Stimulated activated naive B cell treated with anti-CD40 and anti-IgM and Interleukin-4, amounts not matched to agents 10 μg/mL and 1 μg/mL and 100 μg/mL, for 72 hours (primary cell): ENCODE measurements around the gene CHD3.

Source experiments
- ATAC-seq, 2 donors: fragments of 150-1000 bp; cut with Tn5 transposase; replicated peaks; 2 replicates each; pipeline ENCODE4 v1.10.0; 2021; ENCODE audit warnings: moderate library complexity in 1 of 2
- DNase-seq: peaks from one replicate; pipeline ENCODE4 v3.0.0; 2021
- H3K27ac Mint-ChIP-seq: one replicate; pipeline ENCODE4 v1.8.0; 2022; ENCODE audit warnings: mild to moderate bottlenecking, mixed read lengths
- H3K27me3 Mint-ChIP-seq, 2 donors: one replicate each; pipeline ENCODE4 v1.8.0; 2022; ENCODE audit warnings: mixed read lengths in 2 of 2
- H3K36me3 Mint-ChIP-seq, 2 donors: one replicate each; pipeline ENCODE4 v1.8.0; 2022; ENCODE audit warnings: mixed read lengths in 2 of 2, mild to moderate bottlenecking in 1 of 2
- H3K4me1 Mint-ChIP-seq, 2 donors: one replicate each; pipeline ENCODE4 v1.8.0; 2022; ENCODE audit warnings: mixed read lengths in 2 of 2, mild to moderate bottlenecking in 1 of 2
- H3K4me3 Mint-ChIP-seq, 2 donors: one replicate each; pipeline ENCODE4 v1.8.0; 2022; ENCODE audit warnings: mild to moderate bottlenecking in 2 of 2, mixed read lengths in 2 of 2, moderate library complexity in 1 of 2
- H3K9me3 Mint-ChIP-seq, 2 donors: one replicate each; pipeline ENCODE4 v1.8.0; 2022; ENCODE audit warnings: mixed read lengths in 2 of 2, mild to moderate bottlenecking in 1 of 2

The CHD3 gene

GRCh38 chr17:7915179-7915610, 26.6 kb downstream of the CHD3 start:
- Mint-ChIP-seq H3K9me3 (no peaks in the 10 kb centered on the region), H3K27me3 (no peaks in the 10 kb centered on the region), H3K4me3 (peak overlapping the region; percentile 92 to 94), H3K27ac (peak overlapping the region; percentile 93), H3K36me3 (peaks cover 10 to 16% of the 10 kb centered on the region in 2 donors), H3K4me1 (peaks cover 18 to 24% of the 10 kb centered on the region in 2 donors)
- ATAC-seq = peak; percentile 42 to 50
- no peak for DNase-seq

- DNase-seq = peak; percentile 80
- Mint-ChIP-seq H3K9me3 (no peaks in the 10 kb centered on the region), H3K36me3 (peaks cover 4 to 9% of the 10 kb centered on the region in 2 donors), H3K27ac (peak within 1 kb of the TSS; percentile 93), H3K4me3 (peak within 1 kb of the TSS; percentile 92 to 94), H3K4me1 (peaks cover 18 to 24% of the 10 kb centered on the region in 2 donors), H3K27me3 (no peaks in the 10 kb centered on the region)
- ATAC-seq = peak; percentile 82 to 87
Observed at GRCh38 chr17:7915611-7916384, 27.2 kb downstream of the CHD3 start, which contains the start of gene RNF227. TSS of gene RNF227 (minus strand) at chr17:7916289. CDS start at chr17:7916195, 94 bp downstream.

- H3K36me3 Mint-ChIP-seq = peaks cover 2 to 5% of the 10 kb centered on the region in 2 donors
- no peak for ATAC-seq
Observed at GRCh38 chr17:7916385-7916682, 27.7 kb downstream of the CHD3 start.

GRCh38 chr17:7916808-7917207, 28.2 kb downstream of the CHD3 start:
- H3K27me3 Mint-ChIP-seq = no peaks in the 10 kb centered on the region
- peak overlapping the region; percentile 78 to 92 for H3K4me3 Mint-ChIP-seq
- peaks cover 2 to 3% of the 10 kb centered on the region in 2 donors for H3K36me3 Mint-ChIP-seq
- H3K27ac Mint-ChIP-seq = peak overlapping the region; percentile 85
- ATAC-seq = no peak
- H3K9me3 Mint-ChIP-seq = no peaks in the 10 kb centered on the region
- H3K4me1 Mint-ChIP-seq = peaks cover 21 to 24% of the 10 kb centered on the region in 2 donors
- no peak for DNase-seq

More at GRCh38 chr17:7916385-7916682, 27.7 kb downstream of the CHD3 start:
- H3K4me3 Mint-ChIP-seq = peak overlapping the region; percentile 78 to 92
- no peaks in the 10 kb centered on the region for H3K9me3 Mint-ChIP-seq
- H3K27me3 Mint-ChIP-seq = no peaks in the 10 kb centered on the region
- peak overlapping the region; percentile 85 for H3K27ac Mint-ChIP-seq
- H3K4me1 Mint-ChIP-seq = peaks cover 18 to 24% of the 10 kb centered on the region in 2 donors
- DNase-seq = no peak

- Mint-ChIP-seq H3K36me3 (peaks cover 7 to 17% of the 10 kb centered on the region in 2 donors), H3K27ac (peak overlapping the region; percentile 81), H3K9me3 (no peaks in the 10 kb centered on the region), H3K4me3 (peak overlapping the region; percentile 79 to 88), H3K27me3 (no peaks in the 10 kb centered on the region), H3K4me1 (peaks cover 13% of the 10 kb centered on the region in 2 donors)
- DNase-seq = no peak
- peak; percentile 45 to 48 for ATAC-seq
Observed at GRCh38 chr17:7922269-7922844, 33.8 kb downstream of the CHD3 start.

GRCh38 chr17:7922845-7923628, 34.4 kb downstream of the CHD3 start:
- ATAC-seq = peak; percentile 93 to 94
- Mint-ChIP-seq H3K4me3 (peak overlapping the region; percentile 79 to 88), H3K4me1 (peaks cover 13 to 15% of the 10 kb centered on the region in 2 donors), H3K27me3 (no peaks in the 10 kb centered on the region), H3K36me3 (peaks cover 10 to 20% of the 10 kb centered on the region in 2 donors), H3K27ac (peak overlapping the region; percentile 81), H3K9me3 (no peaks in the 10 kb centered on the region)
- DNase-seq = peak; percentile 69

- H3K4me1 Mint-ChIP-seq = peaks cover 20 to 25% of the 10 kb centered on the region in 2 donors
- no peaks in the 10 kb centered on the region for H3K9me3 Mint-ChIP-seq
- H3K36me3 Mint-ChIP-seq = peaks cover 9 to 46% of the 10 kb centered on the region in 2 donors
- DNase-seq (no peak), ATAC-seq (no peak)
- H3K27me3 Mint-ChIP-seq = no peaks in the 10 kb centered on the region
- H3K27ac Mint-ChIP-seq = no peak overlapping the region
- H3K4me3 Mint-ChIP-seq = no peak overlapping the region
Observed at GRCh38 chr17:7927596-7927995, 39.0 kb downstream of the CHD3 start.

GRCh38 chr17:7929158-7930023, 40.8 kb downstream of the CHD3 start, which contains the start of gene KCNAB3:
TSS of gene KCNAB3 (minus strand) at chr17:7929856. CDS start at chr17:7929435, 421 bp downstream.
- Mint-ChIP-seq H3K4me1 (peaks cover 26 to 33% of the 10 kb centered on the region in 2 donors), H3K4me3 (peak within 1 kb of the TSS; percentile 85 to 99), H3K27me3 (no peaks in the 10 kb centered on the region), H3K36me3 (peaks cover 9 to 44% of the 10 kb centered on the region in 2 donors), H3K9me3 (no peaks in the 10 kb centered on the region), H3K27ac (peak within 1 kb of the TSS; percentile 99)
- ATAC-seq = no peak
- DNase-seq = no peak

GRCh38 chr17:7930841-7931631, 42.4 kb downstream of the CHD3 start:
- H3K36me3 Mint-ChIP-seq = peaks cover 10 to 50% of the 10 kb centered on the region in 2 donors
- DNase-seq (no peak), ATAC-seq (no peak)
- peak overlapping the region; percentile 85 to 99 for H3K4me3 Mint-ChIP-seq
- peaks cover 33 to 39% of the 10 kb centered on the region in 2 donors for H3K4me1 Mint-ChIP-seq
- H3K27me3 Mint-ChIP-seq = no peaks in the 10 kb centered on the region
- H3K9me3 Mint-ChIP-seq = no peaks in the 10 kb centered on the region
- H3K27ac Mint-ChIP-seq = peak overlapping the region; percentile 99

GRCh38 chr17:7931709-7932482, 43.3 kb downstream of the CHD3 start, which contains the start of the genes CNTROB and TRAPPC1:
TSS of gene CNTROB (plus strand) at chr17:7932206. CDS start at chr17:7933080, 874 bp downstream.
TSS of gene TRAPPC1 (minus strand) at chr17:7931946. CDS start at chr17:7931829, 117 bp downstream.
- Mint-ChIP-seq H3K27me3 (no peaks in the 10 kb centered on the region), H3K36me3 (peaks cover 12 to 57% of the 10 kb centered on the region in 2 donors), H3K4me3 (peak within 1 kb of the TSS; percentile 85 to 99), H3K27ac (peak within 1 kb of the TSS; percentile 99), H3K4me1 (peaks cover 33 to 39% of the 10 kb centered on the region in 2 donors), H3K9me3 (no peaks in the 10 kb centered on the region)
- DNase-seq (peak; percentile 100), ATAC-seq (peak; percentile 96 to 98)

GRCh38 chr17:7932483-7932891, 43.9 kb downstream of the CHD3 start:
- H3K4me1 Mint-ChIP-seq = peaks cover 33 to 39% of the 10 kb centered on the region in 2 donors
- H3K4me3 Mint-ChIP-seq = peak overlapping the region; percentile 85 to 99
- DNase-seq (no peak), ATAC-seq (peak; percentile 38 to 44)
- H3K27me3 Mint-ChIP-seq = no peaks in the 10 kb centered on the region
- peak overlapping the region; percentile 99 for H3K27ac Mint-ChIP-seq
- H3K9me3 Mint-ChIP-seq = no peaks in the 10 kb centered on the region
- H3K36me3 Mint-ChIP-seq = peaks cover 15 to 61% of the 10 kb centered on the region in 2 donors

GRCh38 chr17:7932949-7933348, 44.4 kb downstream of the CHD3 start:
- peaks cover 13 to 58% of the 10 kb centered on the region in 2 donors for H3K36me3 Mint-ChIP-seq
- H3K27me3 Mint-ChIP-seq = no peaks in the 10 kb centered on the region
- peaks cover 32 to 39% of the 10 kb centered on the region in 2 donors for H3K4me1 Mint-ChIP-seq
- peak overlapping the region; percentile 85 to 99 for H3K4me3 Mint-ChIP-seq
- H3K9me3 Mint-ChIP-seq = no peaks in the 10 kb centered on the region
- ATAC-seq (peak; percentile 12 to 32), DNase-seq (no peak)
- H3K27ac Mint-ChIP-seq = peak overlapping the region; percentile 99
